GM15510 (cell line): Measurements from ENCODE around the gene TMEM221.

Source experiments
- POLR2A ChIP-seq: IDR thresholded peaks from 3 replicates; pipeline ENCODE4 v1.6.1; 2011; ENCODE audit warnings: borderline replicate concordance; ENCODE audit not compliant: insufficient read length; ENCODE audit errors: extremely low read depth

Gene TMEM221

DNA sequence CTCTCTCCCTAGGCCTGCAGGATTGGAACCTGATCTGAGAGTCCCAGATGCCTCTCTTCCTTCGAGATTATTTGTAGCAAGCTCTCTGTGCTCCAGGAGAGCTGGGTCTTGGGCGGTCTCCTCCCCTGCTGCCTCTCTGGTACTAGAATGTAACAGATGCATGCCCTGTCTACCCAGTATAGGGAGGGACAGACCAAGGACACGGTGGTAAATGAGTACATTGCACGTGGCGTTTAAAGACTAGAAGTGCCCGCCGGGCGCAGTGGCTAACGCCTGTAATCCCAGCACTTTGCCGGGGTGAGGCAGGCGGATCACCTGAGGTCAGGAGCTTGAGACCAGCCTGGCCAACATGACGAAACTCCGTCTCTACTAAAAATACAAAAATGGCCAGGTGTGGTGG is 33.5 kb upstream of the TMEM221 start:
- no peak for TF ChIP-seq POLR2A

DNA sequence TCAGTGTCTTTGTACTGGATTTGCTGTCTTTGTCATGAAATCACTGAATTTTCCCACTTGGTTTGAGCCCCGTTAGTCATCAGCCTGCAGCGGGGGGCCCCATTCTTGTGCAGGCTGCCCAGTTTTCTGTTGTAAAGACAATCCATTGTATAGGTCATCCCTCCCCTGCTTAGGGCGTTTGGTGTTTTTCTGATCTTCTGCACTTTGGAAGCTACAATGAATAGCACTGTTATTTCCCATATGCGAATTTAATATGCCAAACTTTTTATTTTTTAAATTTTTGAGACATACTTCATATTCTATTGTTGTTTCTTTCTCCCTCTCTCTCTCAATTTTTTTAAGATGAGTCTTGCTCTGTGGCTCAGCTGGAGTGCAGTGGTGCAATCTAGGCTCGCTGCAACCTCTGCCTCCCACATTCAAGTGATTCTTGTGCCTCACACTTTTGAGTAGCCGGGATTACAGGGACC is 30.9 kb upstream of the TMEM221 start:
- TF ChIP-seq POLR2A = no peak

DNA sequence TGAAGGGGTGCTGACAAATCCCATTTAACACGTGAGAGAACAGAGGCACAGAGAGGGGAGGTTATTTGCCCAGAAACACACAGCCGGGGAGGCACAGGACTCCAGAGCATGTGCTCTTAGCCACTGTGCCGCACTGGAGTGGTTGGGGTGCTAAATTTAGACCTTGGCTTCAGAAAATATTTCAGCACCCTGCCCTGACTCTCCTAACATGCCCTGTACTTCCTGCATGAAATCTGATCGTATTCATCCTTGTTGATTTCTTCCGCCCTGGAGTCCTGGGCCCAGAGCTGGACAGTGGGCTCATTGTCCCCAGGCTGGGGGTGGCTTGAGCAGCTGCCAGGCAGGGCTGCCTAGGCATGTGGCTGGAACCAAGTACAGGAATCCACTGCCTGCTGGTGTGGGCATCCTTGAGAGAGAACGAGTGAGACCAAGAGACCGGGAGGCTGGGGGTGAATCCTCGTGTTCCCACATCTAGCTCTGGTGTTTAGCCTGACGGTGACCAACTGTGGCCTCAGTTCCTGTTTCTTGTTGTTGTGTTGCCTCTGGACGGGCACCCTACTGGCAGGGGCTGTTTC is 27.2 kb upstream of the TMEM221 start:
- TF ChIP-seq POLR2A = no peak

DNA sequence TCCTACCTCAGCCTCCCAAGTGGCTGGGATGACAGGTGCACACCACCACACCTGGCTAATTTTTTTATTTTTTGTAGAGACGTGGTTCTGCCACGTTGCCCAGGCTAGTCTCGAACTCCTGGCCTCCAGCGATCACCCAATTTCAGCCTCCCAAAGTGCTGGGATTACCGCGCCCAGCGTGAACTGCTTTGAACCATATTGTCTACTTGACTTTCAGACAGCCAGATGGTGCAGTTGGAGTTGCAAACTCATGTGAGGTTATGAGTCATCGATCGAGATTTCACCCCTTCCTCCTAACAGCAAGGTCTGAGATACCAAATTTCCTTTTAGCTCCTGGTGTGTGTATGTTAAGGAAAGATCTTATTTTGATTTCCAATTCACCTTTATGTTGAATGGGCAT is 24.6 kb upstream of the TMEM221 start:
- TF ChIP-seq POLR2A = no peak

DNA sequence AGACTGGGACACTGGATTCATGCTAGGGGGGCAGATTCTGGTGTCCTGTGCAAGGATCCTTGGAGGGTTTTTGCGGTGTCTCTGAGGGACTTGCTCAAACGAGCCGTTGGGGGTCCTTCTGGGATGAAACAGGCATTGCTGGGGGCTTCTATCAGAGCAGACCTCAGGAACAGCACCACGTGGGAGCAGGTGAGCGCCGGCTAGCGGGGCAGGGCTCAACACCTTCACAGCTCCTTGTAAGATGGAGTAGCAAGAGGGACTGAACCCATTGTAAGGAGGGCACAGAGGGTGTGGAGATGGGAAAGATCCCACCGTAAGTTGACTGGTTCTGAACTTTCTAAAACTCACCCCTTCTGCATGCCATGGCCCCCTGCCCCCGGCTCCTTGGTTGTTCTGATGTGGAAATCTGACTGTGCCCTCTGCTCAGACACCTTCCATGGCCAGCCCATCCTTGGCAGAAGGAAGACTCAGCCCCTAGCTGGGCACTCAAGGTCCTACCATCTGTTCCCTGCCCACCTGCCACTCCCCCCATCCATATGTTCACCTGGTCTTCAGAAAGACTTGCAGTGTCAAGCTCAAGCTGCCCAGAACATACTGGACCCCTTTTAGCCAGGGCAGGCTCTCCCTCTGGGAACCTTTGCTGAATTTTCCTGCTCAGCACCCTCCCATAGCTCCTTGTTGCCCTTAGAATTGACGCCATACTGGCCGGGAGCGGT is 23.1 kb upstream of the TMEM221 start:
- TF ChIP-seq POLR2A = no peak

DNA sequence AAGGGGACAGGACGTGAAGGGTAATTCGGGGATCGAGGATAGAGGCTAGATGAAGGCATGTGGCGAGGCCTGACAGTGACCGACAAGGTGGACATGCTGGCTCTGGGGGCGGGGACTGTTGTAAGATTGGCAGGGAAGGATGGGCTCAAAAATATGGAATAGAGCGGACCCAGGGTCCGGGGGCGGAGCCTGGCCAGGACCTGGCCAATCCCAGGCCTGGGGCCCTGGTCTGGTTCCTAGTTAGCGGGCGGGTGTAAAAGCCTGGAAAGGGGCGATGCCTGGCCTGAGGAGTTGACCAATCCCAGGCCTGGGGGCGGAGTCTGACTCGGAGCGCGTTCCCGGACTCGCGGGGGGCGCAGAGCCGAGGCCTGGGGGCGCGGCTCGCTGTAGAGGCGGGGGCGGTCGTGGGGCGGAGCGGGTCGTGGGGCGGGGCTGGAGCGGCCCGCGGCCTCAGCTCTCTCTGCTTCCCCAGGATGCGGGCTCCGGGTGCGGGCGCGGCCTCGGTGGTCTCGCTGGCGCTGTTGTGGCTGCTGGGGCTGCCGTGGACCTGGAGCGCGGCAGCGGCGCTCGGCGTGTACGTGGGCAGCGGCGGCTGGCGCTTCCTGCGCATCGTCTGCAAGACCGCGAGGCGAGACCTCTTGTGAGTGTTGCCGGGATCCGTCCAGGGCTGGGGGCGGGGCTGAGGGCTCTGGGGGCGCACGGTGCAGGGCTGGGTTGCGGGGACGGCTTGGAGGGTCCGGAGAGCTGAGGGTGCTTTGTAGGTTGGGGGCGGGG is 21.8 kb upstream of the TMEM221 start, which contains the start of gene SLC27A1:
Gene SLC27A1, plus strand, starts transcription at position 457 of the 774 bp plus-strand sequence. Its CDS starts 17 bp downstream, at position 474.
- peak; percentile 35 for TF ChIP-seq POLR2A

DNA sequence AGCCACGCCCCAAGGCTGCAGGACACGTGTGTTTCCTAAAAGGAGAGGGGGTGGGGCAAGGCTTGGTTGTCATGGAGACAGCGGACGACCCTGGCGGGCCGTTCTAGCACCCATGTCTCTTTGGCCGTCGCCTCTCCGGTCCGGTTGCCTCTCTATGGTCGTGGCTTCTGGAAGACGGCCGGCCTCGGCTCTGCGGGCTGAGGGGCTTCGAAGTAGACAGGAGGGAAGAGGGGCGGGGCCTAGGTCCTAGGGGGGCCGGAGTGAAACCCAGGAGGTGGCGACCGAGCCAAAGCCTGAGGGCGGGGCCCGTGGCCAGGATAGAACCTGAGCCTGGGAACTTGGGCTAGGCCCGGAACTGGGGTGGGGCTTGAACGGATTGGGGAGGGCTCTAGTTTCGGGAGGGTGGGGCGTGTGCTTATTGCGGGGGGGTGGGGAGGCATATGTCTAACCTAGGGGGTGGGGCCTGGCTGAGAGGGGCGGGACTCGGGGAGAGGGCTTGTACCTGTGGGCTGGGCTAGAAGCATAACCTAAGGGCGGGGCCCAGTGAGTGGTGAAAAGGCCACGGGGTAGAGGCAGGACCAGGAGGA is 21.1 kb upstream of the TMEM221 start:
- no peak for TF ChIP-seq POLR2A

DNA sequence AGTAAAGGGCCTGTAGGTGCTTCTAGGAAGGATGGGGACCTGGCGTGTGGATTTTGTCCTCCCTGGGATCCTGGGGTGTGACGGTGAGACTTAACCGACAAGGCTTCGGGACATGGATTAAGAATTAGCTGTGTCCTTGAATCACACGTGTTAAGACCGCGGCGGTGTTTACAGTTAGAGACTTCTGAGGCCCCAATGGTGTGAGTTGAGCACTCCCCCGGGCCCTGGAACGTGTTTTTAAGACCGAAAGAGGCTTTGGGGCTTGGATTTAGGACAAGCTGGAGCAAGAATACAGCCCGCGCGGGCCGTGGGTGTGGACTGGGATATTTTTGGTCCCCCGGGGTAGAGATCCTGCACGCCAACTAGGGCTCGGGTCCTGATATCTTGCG is 20.6 kb upstream of the TMEM221 start:
- TF ChIP-seq POLR2A = no peak

DNA sequence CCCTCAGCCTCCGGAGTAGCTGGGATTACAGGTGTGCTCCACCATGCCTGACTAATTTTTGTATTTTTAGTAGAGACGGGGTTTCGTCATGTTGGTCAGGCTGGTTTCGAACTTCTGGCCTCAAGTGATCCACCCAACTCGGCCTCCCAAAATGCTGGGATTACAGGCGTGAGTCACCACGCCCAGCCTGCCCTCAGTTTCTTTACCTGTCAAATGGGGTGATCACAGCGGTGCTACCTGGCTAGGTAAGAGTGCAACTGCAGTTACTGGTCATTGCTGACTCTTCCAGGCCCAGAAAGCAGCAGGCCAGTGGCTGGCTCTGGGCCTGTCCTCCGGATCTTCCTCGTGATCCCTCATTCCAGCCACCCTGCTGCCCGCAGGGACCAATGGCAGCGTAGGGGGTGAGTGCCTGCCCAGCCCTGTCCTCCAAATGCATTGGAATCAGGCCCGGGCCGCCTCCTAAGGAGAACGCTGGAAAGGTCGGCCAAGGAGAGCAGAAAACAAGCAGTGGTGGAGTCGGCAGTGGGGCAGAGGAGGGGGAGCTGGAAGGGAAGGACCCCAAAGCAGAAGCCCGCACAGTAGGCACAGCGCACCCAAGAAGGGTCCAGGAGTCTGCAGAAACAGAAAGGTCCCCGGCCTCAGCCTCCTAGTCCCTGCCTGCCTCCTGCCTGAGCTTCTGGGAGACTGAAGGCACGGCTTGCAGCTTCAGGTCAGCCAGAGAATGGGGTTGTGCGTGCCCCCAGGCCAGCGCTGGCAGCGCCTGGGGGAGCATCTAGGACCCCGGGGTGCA is 20.0 kb upstream of the TMEM221 start:
- TF ChIP-seq POLR2A = no peak

DNA sequence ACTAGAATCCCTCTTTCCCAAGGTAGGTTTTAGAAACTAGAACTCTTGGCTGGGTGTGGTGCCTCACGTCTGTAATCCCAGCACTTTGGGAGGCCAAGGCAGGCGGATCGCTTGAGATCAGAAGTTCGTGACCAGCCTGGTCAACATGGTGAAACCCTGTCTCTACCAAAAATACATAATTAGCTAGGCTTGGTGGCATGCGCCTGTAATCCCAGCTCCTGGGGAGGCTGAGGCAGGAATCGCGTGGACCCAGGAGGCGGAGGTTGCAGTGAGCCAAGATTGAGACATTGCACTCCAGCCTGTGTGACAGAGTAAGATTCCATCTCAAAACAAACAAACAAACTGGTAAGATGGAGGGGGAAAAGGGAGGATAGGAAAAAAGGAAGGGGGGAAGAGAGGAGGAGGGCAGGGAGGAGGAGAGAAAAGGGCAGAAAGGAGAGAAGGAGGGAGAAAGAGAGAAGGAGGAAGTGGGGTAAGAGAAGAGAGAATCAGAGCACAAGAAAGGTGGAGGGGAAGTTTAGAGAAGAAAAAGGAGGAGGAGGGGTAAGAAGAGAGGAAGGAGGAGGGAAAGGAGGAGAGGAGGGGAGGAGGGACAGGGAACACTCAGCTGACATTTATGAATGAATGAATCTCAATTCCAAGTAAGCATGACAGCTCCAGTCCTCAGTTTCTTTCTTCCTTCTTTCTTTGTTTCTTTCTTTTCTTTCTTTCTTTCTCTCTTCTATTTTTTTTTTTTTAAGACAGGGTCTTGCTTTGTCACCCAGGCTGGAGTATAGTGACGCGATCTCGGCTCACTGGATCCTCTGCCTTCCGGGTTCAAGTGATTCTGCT is 19.2 kb upstream of the TMEM221 start:
- no peak for TF ChIP-seq POLR2A

DNA sequence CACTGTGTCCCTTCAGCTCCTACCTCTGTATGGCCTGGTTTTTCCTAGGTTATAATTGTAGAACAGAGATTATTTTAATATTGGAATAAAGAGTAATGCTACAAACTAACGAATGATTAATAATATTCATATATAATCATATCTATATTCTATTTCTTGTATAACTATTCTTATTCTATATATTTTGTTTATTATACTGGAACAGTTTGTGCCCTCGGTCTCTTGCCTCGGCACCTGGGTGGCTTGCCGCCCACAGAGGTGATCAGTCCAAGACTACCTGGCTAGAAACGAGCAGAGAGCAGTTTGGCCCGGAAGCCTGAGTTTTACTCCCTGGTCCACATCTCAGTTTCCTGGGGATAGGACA is 18.0 kb upstream of the TMEM221 start:
- no peak for TF ChIP-seq POLR2A

DNA sequence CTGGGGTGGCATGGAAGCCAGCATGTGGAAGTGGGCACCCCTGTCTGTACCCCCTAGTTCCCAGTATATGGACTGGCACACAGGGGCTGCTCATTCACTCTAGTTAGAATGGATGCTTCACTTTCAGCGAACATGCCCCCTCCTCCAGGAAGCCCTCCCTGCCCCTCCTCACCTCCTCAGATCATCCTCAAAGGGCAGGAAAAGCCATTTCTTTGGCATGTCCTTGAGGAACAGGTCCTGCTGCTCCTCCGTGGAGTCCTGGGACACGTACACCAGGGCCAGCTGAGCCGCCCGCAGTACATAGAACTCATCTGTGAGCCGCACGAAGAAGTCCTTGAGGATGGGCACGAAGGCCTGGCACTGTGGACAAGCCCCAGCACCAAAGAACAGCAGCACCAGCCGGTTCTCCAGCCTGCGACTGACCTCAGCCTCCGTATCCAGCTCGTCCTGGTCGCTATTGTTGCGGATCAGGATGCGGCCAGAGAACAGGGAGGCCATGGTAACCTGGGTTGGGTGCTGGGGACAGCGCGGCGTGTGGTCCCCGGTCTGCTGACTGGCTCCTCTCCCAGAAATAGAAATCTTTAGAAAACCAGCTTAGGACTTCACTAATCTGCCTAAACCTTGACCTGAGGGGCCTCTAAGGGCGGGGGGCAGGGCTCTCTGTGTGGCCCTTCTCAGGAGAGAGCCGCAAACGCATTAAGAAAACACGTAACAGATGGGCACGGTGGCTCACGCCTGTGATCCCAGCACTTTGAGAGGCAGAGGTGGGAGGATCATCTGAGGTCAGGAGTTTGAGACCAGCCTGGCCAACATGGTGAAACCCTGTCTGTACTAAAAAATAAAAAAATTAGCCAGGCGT is 12.1 kb upstream of the TMEM221 start, which contains the start of gene NXNL1:
Gene NXNL1, minus strand, starts transcription at position 555 of the 859 bp plus-strand sequence. Its CDS starts 57 bp downstream, at position 498.
- TF ChIP-seq POLR2A = no peak

DNA sequence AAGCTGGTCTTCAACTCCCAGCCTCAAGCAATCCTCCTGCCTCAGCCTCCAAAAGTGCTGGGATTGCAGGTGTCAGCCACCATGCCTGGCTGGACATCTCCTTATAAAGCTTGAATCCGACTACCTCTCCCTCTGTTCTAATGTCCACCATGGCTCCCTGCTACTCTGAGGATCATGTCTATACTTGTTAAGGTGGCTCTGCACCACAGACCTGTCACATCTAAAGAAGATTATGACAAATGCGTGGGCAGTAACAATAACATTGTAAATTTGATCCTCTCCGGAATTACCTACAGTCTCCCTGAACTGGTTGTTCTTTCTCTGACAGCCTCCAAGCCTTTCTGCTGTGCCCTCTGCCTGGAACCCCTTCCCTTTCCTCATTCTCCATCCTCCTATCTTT is 10.5 kb upstream of the TMEM221 start:
- TF ChIP-seq POLR2A = no peak
